HUES64 (cell line): ENCODE data around the gene VWA3A.
"Not testable (repeated sequence)": the region's sequence is repeated elsewhere in the genome, so short reads cannot be mapped to it uniquely, and the experiment has no call there.

ENCODE experiments used
- H3K27ac ChIP-seq: 2 replicates; pipeline ENCODE4 v1.7.0; 2013; ENCODE audit warnings: low read depth, low read length, inconsistent platforms
- H3K27me3 ChIP-seq: 2 replicates; pipeline ENCODE4 v1.6.1; 2013; ENCODE audit warnings: mild to moderate bottlenecking, low read length; ENCODE audit not compliant: insufficient read depth
- H3K36me3 ChIP-seq: 2 replicates; pipeline ENCODE4 v1.6.1; 2013; ENCODE audit warnings: mild to moderate bottlenecking, low read length; ENCODE audit not compliant: insufficient read depth
- H3K4me1 ChIP-seq: 2 replicates; pipeline ENCODE4 v1.6.1; 2013; ENCODE audit warnings: mild to moderate bottlenecking, low read length, moderate library complexity; ENCODE audit not compliant: insufficient read depth
- H3K4me3 ChIP-seq: 2 replicates; pipeline ENCODE4 v1.5.1; 2013; ENCODE audit warnings: mild to moderate bottlenecking, low read length, moderate library complexity
- H3K9ac ChIP-seq: 2 replicates; pipeline ENCODE4 v1.6.1; 2013; ENCODE audit warnings: mild to moderate bottlenecking, low read depth, low read length
- H3K9me3 ChIP-seq: 2 replicates; pipeline ENCODE4 v1.6.1; 2013; ENCODE audit warnings: low read depth, low read length; ENCODE audit not compliant: insufficient read depth
- WGBS: fragments of 150-250, 120-280 bp; methylation state at CpG from one replicate; pipeline ENCODE4 v1.1.7; 2013; ENCODE audit warnings: missing lambda C conversion rate; 5-methylcytosine and 5-hydroxymethylcytosine counted together

The VWA3A gene

DNA sequence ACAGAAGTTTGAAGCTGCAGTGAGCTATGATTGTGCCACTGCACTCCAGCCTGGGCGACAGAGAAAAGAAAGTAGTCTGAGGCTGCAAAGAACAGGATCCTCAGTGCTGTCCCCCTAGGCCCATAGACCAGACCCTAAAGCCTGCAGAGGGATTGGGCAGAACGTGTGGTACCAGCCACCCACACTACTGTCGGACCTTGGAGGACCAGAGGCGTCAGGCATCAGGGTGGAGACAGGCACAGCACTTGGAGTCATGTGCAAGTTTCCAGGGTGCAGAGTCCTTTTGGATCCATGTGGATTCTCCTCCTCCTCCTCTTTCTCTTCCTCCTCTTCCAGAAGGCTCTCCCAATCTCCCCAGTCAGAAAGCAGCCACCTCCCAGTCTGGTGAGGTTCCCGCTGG, 72.1 kb downstream of the VWA3A start:
- no peak overlapping the region for H3K27ac ChIP-seq
- no peaks in the 10 kb centered on the region for H3K36me3 ChIP-seq
- H3K4me3 ChIP-seq = no peak overlapping the region
- H3K9me3 ChIP-seq = no peaks in the 10 kb centered on the region
- H3K4me1 ChIP-seq = no peaks in the 10 kb centered on the region
- H3K27me3 ChIP-seq = peaks cover 40% of the 10 kb centered on the region
- WGBS = 92% methylated on average over 5 of the region's 5 CpGs
- H3K9ac ChIP-seq = no peak overlapping the region

DNA sequence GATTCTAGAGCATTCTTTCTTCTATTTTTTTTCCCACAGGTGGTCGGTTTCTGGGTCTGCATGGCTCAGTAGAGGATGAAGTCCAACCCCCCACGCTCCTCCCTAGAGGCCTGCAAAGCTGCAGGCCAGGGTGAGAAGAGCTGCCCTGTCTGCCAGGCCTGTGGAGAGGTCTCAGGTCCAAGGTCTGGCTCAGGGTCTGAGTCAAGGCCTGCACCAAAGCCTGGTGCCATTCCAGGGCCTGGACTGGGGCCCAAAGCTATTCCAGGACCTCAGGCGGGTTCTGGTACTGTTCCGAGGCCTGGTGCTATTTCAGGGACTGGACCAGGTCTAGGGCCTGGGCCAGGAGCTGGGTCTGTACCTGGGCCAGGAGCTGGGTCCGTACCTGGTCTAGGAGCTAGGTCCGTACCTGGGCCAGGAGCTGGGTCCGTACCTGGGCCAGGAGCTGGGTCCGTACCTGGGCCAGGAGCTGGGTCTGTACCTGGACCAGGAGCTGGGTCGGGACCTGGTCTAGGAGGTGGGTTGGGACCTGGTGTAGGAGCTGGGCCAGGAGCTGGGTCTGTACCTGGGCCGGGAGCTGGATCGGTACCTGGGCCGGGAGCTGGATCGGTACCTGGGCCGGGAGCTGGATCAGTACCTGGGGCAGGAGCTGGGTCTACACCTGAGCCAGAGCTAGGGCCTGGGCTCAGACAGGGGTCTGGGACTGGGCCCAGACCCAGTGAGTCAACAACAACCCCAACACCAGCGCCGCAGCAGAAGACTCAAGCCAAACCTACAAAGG, 73.4 kb downstream of the VWA3A start:
- Histone ChIP-seq H3K4me1 (no peaks in the 10 kb centered on the region), H3K27ac (no peak overlapping the region), H3K36me3 (no peaks in the 10 kb centered on the region), H3K27me3 (peaks cover 28% of the 10 kb centered on the region), H3K4me3 (no peak overlapping the region), H3K9me3 (no peaks in the 10 kb centered on the region), H3K9ac (no peak overlapping the region)
- 96% methylated on average over 16 of the region's 16 CpGs for WGBS

DNA sequence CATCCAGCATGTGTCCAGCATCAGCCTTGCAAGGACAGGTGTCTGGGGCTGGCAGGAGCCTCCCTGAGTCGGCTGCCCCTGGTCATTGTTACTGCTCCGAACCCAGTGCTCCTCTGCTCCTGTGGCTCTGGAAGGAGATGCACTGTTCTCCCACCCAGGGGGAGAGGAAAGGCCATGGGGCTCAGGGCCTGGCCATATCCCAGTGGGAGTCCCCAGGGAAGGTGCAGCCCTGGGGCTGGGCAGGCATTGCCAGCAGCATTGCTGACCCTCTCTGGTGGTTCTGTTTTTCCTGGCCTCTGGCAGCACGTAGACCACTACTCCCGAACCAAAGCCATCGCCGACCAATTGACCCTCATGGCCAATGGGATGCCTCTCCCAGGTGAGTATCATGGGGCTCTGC, 79.6 kb downstream of the VWA3A start:
- Histone ChIP-seq H3K36me3 (no peaks in the 10 kb centered on the region), H3K4me1 (no peaks in the 10 kb centered on the region), H3K9me3 (no peaks in the 10 kb centered on the region), H3K4me3 (no peak overlapping the region), H3K27ac (no peak overlapping the region), H3K9ac (no peak overlapping the region), H3K27me3 (no peaks in the 10 kb centered on the region)
- 93% methylated on average over 6 of the region's 6 CpGs for WGBS

GRCh38 chr16:22172642-22173041, 80.3 kb downstream of the VWA3A start:
- not testable (repeated sequence) for H3K27ac ChIP-seq, H3K36me3 ChIP-seq, H3K4me1 ChIP-seq, H3K9ac ChIP-seq, H3K4me3 ChIP-seq, H3K9me3 ChIP-seq, H3K27me3 ChIP-seq
- 94% methylated on average over 1 of the region's 1 CpG for WGBS

- Histone ChIP-seq H3K4me3 (no peak overlapping the region), H3K9ac (no peak overlapping the region), H3K27me3 (no peaks in the 10 kb centered on the region), H3K4me1 (no peaks in the 10 kb centered on the region), H3K9me3 (no peaks in the 10 kb centered on the region), H3K27ac (no peak overlapping the region), H3K36me3 (no peaks in the 10 kb centered on the region)
- 87% methylated on average over 9 of the region's 9 CpGs for WGBS
These were observed 82.3 kb downstream of the VWA3A start for GRCh38 chr16:22174642-22175041.

DNA sequence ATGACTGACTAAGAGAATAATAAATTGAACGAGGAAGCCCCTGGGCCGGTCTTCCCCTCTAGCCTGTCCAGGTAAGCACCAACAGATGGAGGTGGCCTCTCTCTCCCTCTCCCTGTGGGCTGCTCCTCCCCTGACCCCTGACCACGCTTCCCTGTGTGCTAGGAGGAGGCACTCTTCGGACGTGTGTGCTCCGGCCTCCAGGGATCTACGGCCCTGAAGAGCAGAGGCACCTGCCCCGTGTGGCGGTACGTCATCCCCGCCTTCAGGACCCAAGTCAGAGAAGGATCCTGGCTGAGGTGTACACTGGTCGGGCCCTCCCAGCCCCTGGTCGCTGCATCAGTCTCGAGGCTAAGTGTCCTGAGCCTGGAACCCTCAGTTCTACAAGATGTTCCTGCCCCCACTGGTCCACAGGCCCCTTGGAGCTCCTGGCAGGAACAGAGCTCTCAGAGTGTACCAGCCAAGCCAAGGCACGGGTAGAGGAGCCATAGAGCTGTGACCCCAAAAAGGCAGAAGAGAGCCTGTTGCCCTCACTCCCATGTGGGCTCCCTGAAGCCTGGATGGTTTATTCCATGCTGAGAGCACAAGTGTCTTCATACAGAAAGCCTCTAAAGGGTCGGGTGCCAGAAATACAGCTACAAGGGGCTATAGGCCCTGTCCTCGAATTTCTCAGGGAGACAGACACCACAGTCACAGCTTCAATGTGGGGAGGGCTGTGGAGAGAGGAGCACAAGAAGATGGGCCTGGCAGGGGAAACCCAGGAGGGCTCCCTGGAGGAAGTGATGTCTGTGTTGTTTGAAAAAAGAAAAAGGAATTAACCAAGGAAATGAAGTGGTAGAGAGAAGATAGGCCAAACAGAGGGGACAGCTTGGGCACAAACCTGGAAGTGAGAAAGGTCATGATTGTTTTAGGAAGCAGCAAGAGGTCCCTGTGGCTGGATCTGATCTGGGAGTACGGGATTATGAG, 85.9 kb downstream of the VWA3A start:
- WGBS = 86% methylated on average over 18 of the region's 18 CpGs
- H3K27ac ChIP-seq = no peak overlapping the region
- H3K36me3 ChIP-seq = no peaks in the 10 kb centered on the region
- no peaks in the 10 kb centered on the region for H3K4me1 ChIP-seq
- no peaks in the 10 kb centered on the region for H3K27me3 ChIP-seq
- H3K9ac ChIP-seq = no peak overlapping the region
- no peaks in the 10 kb centered on the region for H3K9me3 ChIP-seq
- H3K4me3 ChIP-seq = no peak overlapping the region

GRCh38 chr16:22181426-22181825, 89.1 kb downstream of the VWA3A start:
- H3K9ac ChIP-seq = no peak overlapping the region
- H3K36me3 ChIP-seq = no peaks in the 10 kb centered on the region
- no peaks in the 10 kb centered on the region for H3K9me3 ChIP-seq
- H3K4me3 ChIP-seq = no peak overlapping the region
- H3K27me3 ChIP-seq = no peaks in the 10 kb centered on the region
- H3K4me1 ChIP-seq = no peaks in the 10 kb centered on the region
- 90% methylated on average over 11 of the region's 11 CpGs for WGBS
- no peak overlapping the region for H3K27ac ChIP-seq

DNA sequence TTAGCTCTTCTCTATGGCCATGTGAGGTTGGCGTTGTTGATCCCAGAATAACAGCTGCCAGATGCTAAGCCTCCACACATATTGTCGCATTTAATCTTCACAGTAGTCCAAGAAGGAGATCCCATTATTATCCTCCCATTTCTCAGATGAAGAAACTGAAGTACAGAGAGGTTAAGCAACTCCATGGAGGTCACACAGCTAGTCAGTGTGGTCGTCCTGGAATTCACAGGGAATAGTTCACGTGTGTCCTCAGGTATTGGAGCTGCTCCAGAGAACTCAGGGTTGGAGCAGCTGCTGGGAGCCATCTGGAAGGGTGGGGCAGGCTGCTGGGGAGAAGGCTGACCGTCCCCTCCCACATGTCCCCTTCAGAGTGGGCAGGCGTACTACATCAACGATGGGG, 89.5 kb downstream of the VWA3A start:
- Histone ChIP-seq H3K4me3 (no peak overlapping the region), H3K4me1 (no peaks in the 10 kb centered on the region), H3K27ac (no peak overlapping the region), H3K36me3 (no peaks in the 10 kb centered on the region), H3K27me3 (no peaks in the 10 kb centered on the region), H3K9me3 (no peaks in the 10 kb centered on the region), H3K9ac (no peak overlapping the region)
- WGBS = 90% methylated on average over 7 of the region's 7 CpGs

DNA sequence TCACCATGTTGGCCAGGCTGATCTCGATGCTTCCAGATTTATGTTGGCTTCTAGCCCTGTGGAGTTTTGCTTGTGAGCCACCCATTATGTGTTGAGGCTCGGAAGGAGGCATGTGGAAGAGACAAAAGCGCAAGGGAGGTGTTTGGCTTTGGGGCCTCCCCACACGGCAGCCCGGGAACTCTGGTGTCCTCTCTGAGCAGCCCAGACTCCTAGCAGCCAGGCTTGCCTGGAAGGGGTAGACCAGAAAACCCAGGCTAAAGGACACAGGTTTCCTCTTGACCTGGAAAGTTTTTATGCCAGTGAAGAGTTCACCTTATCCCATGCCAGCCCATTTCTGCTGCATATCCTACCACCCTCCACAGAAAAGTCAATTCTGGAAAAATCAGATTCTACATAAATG, 91.0 kb downstream of the VWA3A start:
- WGBS = 93% methylated on average over 5 of the region's 5 CpGs
- Histone ChIP-seq H3K4me3 (no peak overlapping the region), H3K9ac (no peak overlapping the region), H3K4me1 (no peaks in the 10 kb centered on the region), H3K27ac (no peak overlapping the region), H3K9me3 (no peaks in the 10 kb centered on the region), H3K36me3 (no peaks in the 10 kb centered on the region), H3K27me3 (no peaks in the 10 kb centered on the region)

DNA sequence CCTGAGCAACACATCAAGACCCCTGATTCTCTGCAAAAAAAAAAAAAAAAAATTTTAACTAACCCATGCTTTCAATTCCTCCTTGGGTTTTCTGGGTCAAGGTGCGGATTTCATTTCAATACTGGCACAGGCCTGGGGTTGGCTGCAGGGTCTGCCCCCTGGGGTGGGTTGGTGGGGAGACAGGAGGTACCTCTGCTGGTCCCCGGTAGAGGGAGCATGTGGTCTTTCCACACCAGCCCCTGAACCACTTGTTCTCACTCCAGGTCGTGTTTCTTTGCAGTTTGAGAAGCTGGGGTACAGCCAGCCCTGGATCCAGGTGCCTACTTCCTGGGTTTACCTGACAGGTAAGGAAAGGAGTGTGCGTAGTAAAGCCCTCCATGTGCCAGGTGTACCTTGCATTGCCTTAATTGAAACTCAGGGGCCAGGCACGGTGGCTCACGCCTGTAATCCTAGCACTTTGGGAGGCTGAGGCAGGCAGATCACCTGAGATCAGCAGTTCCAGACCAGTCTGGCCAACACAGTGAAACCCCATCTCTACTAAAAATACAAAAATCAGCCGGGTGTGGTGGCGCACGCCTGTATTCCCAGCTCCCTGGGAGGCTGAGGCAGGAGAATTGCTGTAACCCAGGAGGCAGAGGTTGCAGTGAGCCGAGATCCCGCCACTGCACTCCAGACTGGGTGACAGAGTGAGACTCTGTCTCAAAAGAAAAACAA, 91.7 kb downstream of the VWA3A start:
- Histone ChIP-seq H3K36me3 (no peaks in the 10 kb centered on the region), H3K27ac (no peak overlapping the region), H3K4me3 (no peak overlapping the region), H3K4me1 (no peaks in the 10 kb centered on the region), H3K27me3 (peaks cover 2% of the 10 kb centered on the region; the same call in 1 of the 2 replicates), H3K9me3 (no peaks in the 10 kb centered on the region), H3K9ac (no peak overlapping the region)
- WGBS = 87% methylated on average over 11 of the region's 11 CpGs

- peaks cover 7% of the 10 kb centered on the region; the same call in 1 of the 2 replicates for H3K27me3 ChIP-seq
- no peaks in the 10 kb centered on the region for H3K36me3 ChIP-seq
- no peak overlapping the region for H3K9ac ChIP-seq
- H3K4me1 ChIP-seq = 0 out of 2 replicates have a peak, but pooled peaks cover 3% of the 10 kb centered on the region
- H3K9me3 ChIP-seq = no peaks in the 10 kb centered on the region
- 84% methylated on average over 6 of the region's 6 CpGs for WGBS
- H3K4me3 ChIP-seq = no peak overlapping the region
- no peak overlapping the region for H3K27ac ChIP-seq
These were observed 92.3 kb downstream of the VWA3A start for GRCh38 chr16:22184615-22184968.
